GM19099 (cell line): Measurements from ENCODE around the gene ZCCHC2.

ENCODE experiments used
- POLR2A ChIP-seq: IDR thresholded peaks from 3 replicates; pipeline ENCODE4 v1.6.1; 2011; ENCODE audit warnings: low read depth; ENCODE audit not compliant: insufficient read length; ENCODE audit errors: extremely low read depth

ZCCHC2 gene

GRCh38 chr18:62577765-62578164 is 54.9 kb downstream of the ZCCHC2 start:
- no peak for TF ChIP-seq POLR2A

GRCh38 chr18:62578980-62579511 is 56.2 kb downstream of the ZCCHC2 start:
- TF ChIP-seq POLR2A, result no peak

GRCh38 chr18:62583376-62583775 is 60.6 kb downstream of the ZCCHC2 start:
- no peak for TF ChIP-seq POLR2A

- no peak for TF ChIP-seq POLR2A
Observed at GRCh38 chr18:62584241-62585120, 61.7 kb downstream of the ZCCHC2 start.

GRCh38 chr18:62585274-62586150 is 62.7 kb downstream of the ZCCHC2 start:
- no peak for TF ChIP-seq POLR2A

GRCh38 chr18:62586151-62586774 is 63.4 kb downstream of the ZCCHC2 start:
- TF ChIP-seq POLR2A, result no peak

GRCh38 chr18:62586781-62587487 is 64.1 kb downstream of the ZCCHC2 start:
- TF ChIP-seq POLR2A, result no peak

- TF ChIP-seq POLR2A, result no peak
Observed at GRCh38 chr18:62587689-62588088, 64.9 kb downstream of the ZCCHC2 start.

GRCh38 chr18:62588217-62588616 is 65.4 kb downstream of the ZCCHC2 start:
- TF ChIP-seq POLR2A, result no peak

GRCh38 chr18:62590799-62591590 is 68.2 kb downstream of the ZCCHC2 start:
- no peak for TF ChIP-seq POLR2A

GRCh38 chr18:62596145-62597005 is 73.5 kb downstream of the ZCCHC2 start:
- TF ChIP-seq POLR2A, result no peak

- no peak for TF ChIP-seq POLR2A
Observed at GRCh38 chr18:62601871-62602270, 79.0 kb downstream of the ZCCHC2 start.

- no peak for TF ChIP-seq POLR2A
Observed at GRCh38 chr18:62602706-62603105, 79.9 kb downstream of the ZCCHC2 start.
